ENCODE measurements around the gene TMEM121B. TPM values are rescaled to one million over a fixed set of nuclear protein-coding genes. Genes with fewer than 3 reads are reported as not detected.

Gene TMEM121B
- total and polyA plus RNA-seq, 2 of the 13 experiments (the other 11 are each of a cell fraction or from before 2014, with no cell fraction given), result not detected

DNA sequence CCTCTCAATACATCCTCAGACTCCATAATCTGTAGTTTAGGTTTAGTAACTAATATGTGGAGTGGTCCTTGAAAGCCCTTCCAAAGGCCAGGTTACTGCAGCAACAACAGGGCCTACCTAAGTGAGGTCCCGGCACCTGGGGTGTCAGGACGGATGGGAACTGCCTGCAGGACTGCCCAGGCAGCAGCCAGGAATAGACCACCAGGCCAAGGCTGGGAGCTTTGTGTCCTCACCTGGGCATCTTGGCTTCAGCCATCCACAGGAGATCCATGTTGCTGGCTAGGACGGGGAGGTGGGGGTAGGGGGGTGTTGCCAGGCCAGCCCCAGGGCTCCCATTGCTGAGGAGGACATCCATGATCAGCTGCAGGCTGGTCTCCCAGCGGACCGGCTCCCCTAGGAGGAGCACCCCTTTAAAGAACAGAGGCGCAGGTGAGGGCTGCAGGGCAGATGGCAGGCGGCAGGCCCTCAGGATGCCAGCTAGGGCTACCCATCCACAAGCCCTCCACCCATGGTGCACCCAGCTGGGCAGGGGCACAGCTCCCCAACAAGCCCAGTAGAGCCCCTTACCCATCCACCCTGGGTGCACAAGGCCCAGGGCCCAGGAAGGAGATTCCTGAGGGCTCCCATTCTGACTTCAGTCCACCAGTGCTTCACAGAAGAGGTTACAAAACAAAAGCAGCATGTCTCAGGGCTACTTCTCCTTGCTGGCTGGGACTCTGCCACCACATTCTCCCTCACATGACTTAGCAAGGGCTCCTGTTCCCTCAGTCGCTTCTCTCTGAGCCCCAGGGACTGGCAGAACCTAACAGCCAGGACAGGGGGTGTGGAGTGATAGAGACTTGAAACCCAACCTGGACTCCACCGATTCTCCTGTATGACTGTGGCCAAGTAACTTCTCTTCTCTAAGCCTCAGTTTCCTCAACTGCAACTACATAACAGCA, 19.9 kb upstream of the TMEM121B start:
- Histone ChIP-seq H3K36me3 (replicated peaks in 1 of 2; ENCODE audit: control insufficient read depth in 1 of 2, insufficient read depth in 2 of 2, low read length in 2 of 2) (no peaks in the 10 kb centered on the region), H3K4me2 (ENCODE audit: low read depth, low read length) (no peak overlapping the region), H3K9me3 (ENCODE audit: low read length) (no peaks in the 10 kb centered on the region), H3K27me3 (ENCODE audit: control insufficient read depth in 1 of 2, insufficient read depth in 2 of 2, low read length in 2 of 2) (peaks cover 0 to 1% of the 10 kb centered on the region in 2 experiments; a peak in 1 of 5 replicates), H3K4me1 (ENCODE audit: insufficient read depth, low read length) (no peaks in the 10 kb centered on the region), H2AFZ (ENCODE audit: low read length) (no peak overlapping the region), H3K9ac (ENCODE audit: insufficient read depth, low read depth, low read length) (no peak overlapping the region), H3K27ac (ENCODE audit: extremely low read length, insufficient read depth, low read length) (no peak overlapping the region), H4K20me1 (ENCODE audit: insufficient read depth, low read length) (no peaks in the 10 kb centered on the region), H3K4me3 (replicated peaks in 1 of 3; ENCODE audit: insufficient read depth in 1 of 3, low read depth in 2 of 3, low read length in 3 of 3) (no peak overlapping the region), H3K79me2 (ENCODE audit: insufficient read depth, low read length) (no peaks in the 10 kb centered on the region)
- DNase-seq (ENCODE audit: low spot score), result no peak
- in situ Hi-C loops (cut with HindIII; ENCODE audit: extremely low pct_ligation_motif_present, low pct_unique_long_range_greater_than_20kb), result no loop called here
- no peak for ATAC-seq
- ChIA-PET POLR2A (no interaction called here), CTCF (ENCODE audit: low intra/inter-chr PET ratio, low total read pairs) (no interaction called here)
- no peak for FAIRE-seq
- TF ChIP-seq SATB2 (CRISPR knock-in tag; IDR thresholded peaks at IDR 0.05), result no peak
- no peak for TF ChIP-seq TBX3 (IDR thresholded peaks at IDR 0.05; ENCODE audit: borderline replicate concordance)
- TF ChIP-seq FIP1L1 (IDR thresholded peaks at IDR 0.05; ENCODE audit: borderline replicate concordance, insufficient read depth, low read depth, low read length), result no peak
- no peak for TF ChIP-seq NFATC3 (CRISPR knock-in tag; IDR thresholded peaks at IDR 0.05)
- TF ChIP-seq ZNF615 (CRISPR knock-in tag; IDR thresholded peaks at IDR 0.05; ENCODE audit: borderline replicate concordance), result no peak
- no peak for TF ChIP-seq FOXO1 (CRISPR knock-in tag; IDR thresholded peaks at IDR 0.05)
- TF ChIP-seq, protein P1, sequence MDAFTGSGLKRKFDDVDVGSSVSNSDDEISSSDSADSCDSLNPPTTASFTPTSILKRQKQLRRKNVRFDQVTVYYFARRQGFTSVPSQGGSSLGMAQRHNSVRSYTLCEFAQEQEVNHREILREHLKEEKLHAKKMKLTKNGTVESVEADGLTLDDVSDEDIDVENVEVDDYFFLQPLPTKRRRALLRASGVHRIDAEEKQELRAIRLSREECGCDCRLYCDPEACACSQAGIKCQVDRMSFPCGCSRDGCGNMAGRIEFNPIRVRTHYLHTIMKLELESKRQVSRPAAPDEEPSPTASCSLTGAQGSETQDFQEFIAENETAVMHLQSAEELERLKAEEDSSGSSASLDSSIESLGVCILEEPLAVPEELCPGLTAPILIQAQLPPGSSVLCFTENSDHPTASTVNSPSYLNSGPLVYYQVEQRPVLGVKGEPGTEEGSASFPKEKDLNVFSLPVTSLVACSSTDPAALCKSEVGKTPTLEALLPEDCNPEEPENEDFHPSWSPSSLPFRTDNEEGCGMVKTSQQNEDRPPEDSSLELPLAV (CRISPR knock-in tag; conservative IDR thresholded peaks at IDR 0.05; ENCODE audit: low read depth), result no peak
- TF ChIP-seq ZNF274 (CRISPR knock-in tag; IDR thresholded peaks at IDR 0.05), result no peak
- no peak for TF ChIP-seq ZNF746 (CRISPR knock-in tag; IDR thresholded peaks at IDR 0.05)
- no peak for TF ChIP-seq ZNF235 (CRISPR knock-in tag; IDR thresholded peaks at IDR 0.05; ENCODE audit: borderline replicate concordance)
- no peak for TF ChIP-seq ARID2 (CRISPR knock-in tag; IDR thresholded peaks at IDR 0.05; ENCODE audit: borderline replicate concordance)
- no peak for TF ChIP-seq ZNF777 (CRISPR knock-in tag; IDR thresholded peaks at IDR 0.05)
- no peak for TF ChIP-seq ZNF501 (CRISPR knock-in tag; IDR thresholded peaks at IDR 0.05)
- TF ChIP-seq ZNF629 (CRISPR knock-in tag; conservative IDR thresholded peaks at IDR 0.05), result no peak
- TF ChIP-seq RAD21 (CRISPR knock-in tag; IDR thresholded peaks at IDR 0.05), result no peak
- no peak for TF ChIP-seq HMG20B (CRISPR knock-in tag; conservative IDR thresholded peaks at IDR 0.05)
- intact Hi-C loops (cut with micrococcal nuclease; ENCODE audit: unreplicated experiment), result no loop called here
- BruUV-seq (replicated peaks), result no TSS peak
- no CpG with 5 or more reads among the region's 9 CpGs for WGBS (ENCODE audit: low lambda C conversion rate)
